HG03442 (cell line): ENCODE results near the gene ABHD6.
"Not testable (repeated sequence)": the region's sequence is repeated elsewhere in the genome, so short reads cannot be mapped to it uniquely, and the experiment has no call there.

Experiments used
- ATAC-seq: cut with Tn5 transposase; IDR thresholded peaks from one replicate; pipeline ENCODE4 v1.9.1; 2021; ENCODE audit warnings: mild to moderate bottlenecking, moderate library complexity; ENCODE audit not compliant: unreplicated experiment

ABHD6 gene

DNA sequence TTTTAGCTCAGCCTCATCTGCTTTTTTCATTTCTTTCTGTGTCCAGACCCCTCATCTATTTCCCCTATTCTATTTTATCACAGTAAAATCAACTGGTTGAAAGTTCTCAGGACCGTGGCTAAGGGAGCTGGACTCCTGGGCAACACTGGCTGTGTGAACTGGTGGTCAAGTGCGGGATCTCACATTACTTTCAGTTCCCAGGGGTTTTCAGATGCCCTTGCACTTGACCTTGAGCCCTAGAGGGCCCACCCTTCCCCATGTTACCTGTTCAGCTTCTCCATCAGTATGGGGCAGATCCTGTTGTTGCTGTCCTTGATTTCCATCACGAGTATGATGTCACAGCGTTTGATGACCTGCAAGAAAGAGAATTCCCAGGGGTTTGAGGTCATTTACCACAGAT is 29.6 kb upstream of the ABHD6 start:
- no peak for ATAC-seq

DNA sequence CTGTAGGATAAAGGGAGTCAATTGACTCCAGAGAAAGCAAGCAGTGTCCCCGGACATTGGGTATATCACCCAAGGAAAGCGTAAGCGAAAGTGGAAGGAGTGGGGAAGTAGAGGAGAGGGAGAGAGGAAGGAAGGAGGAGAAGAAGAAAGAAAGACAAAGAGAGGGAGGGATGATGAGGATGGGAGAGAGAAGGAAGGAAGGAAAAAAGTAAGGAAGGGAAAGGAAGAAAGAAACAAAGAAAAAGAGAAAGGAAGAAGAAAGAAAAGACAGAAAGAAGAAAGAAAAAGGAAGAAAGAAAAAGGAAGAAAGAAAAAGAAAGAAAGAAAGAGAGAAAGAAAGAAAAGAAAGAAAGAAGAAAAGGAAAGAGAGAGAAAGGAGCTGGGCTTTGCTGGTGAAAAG is 27.7 kb upstream of the ABHD6 start:
- ATAC-seq: no peak

DNA sequence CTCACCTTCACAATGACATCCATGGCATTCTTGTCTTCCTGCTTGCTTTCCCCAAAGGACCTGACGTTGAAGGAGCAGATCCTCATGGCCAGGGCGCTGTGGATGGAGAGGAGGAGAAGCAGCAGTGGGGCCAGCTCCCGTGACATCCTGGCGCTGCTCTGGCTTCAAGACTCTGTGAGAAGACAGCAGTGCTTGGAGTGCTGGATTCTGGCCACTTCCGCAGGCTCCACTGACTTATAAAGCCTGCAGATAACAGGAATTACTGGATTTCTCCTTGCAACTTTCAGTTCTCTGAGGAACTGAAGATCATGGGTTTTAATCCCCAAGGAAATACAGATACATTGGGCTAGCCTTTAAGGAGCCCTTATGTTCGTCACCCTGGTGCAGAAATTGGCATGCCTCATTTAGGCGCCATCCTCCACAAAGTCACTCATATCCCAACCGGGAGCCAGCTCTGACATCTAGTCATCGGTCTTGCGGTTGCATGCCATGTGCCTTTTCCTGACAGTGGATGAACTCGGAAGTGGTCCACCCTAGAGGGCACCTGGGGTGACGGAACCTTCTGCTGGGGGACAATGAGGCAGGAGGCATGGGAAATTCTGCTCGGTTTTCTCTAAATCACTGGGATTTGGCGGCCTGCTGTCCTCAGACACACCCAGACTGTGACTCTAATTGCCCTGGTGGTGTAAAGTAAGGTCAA is 26.7 kb upstream of the ABHD6 start, which contains the start of gene DNASE1L3:
TSS of gene DNASE1L3 (minus strand) at position 212 of the 700 bp plus-strand sequence. CDS start at position 146, 66 bp downstream.
- no peak for ATAC-seq

DNA sequence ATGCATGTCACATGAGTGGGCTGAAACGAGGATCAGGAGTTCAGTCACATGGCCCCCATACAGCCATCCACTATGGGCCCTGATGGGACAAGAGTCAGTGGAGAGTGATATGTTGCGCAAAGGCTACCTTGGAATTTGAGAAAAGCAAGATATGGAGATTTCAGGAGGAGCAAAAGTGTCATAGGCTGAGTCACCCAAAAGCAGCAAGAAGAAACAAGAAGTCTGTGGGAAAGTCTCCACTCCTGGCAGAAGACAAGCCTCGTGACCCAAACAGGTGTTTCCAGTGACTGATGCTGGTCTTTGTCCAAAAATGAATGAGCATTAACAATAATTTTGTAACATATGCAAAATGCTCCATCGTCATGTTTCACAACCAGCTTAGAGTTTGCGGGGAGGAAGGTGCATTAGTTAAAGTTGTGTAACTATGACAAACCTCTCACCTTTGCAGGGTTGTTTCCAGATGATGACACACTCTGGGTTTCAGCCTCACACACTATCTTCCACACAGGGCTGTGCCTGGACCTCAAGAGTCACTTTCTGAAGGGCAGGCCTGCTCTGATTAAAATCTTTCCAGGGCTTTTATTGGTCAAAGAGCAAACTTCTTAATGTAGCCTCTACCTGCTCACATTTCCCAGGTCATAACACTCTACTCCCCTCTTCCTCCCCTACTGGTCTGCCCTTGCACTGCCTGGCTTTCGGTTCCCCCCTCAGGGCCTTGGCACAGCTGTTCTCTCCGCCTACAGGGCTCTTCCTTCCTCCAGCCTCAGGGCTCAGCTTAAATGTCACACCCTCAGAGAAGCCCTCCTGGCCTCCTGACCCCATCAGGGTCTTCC is 22.9 kb upstream of the ABHD6 start:
- ATAC-seq: peak; percentile 71

DNA sequence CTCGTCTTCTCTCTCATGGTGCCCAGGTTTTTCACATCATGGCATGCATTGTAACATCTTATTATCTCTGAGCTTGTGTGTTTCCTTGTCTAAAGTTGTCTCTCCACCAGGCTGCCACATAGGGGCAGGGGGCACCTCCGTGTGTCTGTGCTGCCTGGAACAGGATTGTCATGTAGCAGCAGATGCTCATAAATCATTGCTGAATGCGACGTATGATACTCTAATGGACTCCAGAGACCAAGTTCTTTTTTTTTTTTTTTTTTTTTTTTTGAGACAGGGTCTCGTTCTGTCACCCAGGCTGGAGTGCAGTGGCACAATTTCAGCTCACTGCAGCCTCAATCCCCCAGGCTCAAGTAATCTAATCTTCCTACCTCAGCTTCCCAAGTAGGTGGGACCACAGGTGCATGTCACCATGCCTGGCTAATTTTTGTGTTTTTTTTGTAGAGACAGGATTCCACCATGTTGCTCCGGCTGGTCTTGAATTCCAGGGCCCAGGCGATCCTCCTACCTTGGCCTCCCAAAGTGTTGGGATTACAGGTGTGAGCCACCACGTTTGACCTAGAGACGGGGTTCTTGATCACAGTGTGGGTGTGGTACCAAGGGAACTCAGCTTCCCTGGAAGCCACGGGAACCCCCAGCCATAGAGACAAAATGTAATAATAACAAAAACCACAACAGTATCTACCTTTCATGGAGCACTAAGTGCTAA is 22.1 kb upstream of the ABHD6 start:
- peak; percentile 1 for ATAC-seq

DNA sequence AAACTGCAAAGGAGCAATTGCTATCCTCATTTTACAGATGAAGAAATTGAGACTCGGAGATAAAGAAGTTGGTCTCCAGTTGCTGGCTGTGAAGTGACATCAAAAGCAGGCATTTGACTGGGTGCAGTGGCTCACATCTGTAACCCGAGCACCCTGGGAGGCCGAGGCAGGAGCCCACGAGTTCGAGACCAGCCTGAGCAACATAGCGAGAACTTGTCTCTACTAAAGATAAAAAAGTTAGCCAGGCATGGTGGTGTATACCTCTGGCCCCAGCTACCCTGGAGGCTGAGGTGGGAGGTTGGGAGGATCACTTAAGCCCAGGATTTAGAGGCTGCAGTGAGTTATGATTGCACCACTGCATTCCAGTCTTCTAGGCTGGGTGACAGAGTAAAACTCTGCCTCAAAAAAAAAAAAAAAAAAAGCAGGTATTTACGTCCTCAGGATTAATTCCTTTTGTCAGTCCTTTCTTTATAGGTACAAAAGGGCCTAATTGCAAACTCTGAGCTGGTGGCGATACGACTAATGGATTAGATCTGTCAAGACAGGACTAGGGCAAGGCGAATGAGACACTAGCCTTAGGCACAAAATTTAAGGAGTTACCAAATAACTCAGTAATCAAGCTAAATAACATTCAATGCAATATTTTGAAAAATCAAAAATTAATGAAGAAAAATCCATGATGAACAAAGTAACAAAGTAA is 20.9 kb upstream of the ABHD6 start:
- ATAC-seq: no peak

DNA sequence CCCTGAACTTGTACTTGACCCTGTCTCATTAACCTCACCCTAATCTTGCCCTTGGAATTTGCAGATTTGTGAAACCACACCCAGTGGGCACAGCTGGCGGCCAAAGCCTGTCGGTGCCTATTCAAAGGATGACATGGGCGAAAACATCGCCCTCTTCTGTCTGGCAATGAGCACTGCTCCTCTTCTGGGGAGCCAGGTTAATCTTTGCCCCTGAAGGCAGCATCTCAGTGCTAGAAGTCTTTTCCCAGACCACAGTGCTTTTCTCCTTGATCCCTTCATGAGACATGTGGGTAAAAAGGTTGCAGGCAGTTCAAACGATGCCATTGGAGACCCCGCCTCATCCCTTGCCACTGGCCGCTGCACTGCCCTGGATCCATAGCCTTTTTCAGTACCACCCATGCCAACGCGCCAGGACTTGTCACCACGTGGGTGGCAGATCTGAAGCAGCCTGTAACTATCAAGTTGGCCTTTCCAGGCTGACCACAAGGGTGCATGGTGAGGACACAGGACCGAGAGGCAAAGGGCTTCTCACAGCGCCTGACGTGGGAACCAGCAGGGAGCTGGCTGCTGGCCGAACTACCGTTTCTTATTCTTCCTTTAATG is 20.3 kb upstream of the ABHD6 start:
- peak; percentile 33 for ATAC-seq

DNA sequence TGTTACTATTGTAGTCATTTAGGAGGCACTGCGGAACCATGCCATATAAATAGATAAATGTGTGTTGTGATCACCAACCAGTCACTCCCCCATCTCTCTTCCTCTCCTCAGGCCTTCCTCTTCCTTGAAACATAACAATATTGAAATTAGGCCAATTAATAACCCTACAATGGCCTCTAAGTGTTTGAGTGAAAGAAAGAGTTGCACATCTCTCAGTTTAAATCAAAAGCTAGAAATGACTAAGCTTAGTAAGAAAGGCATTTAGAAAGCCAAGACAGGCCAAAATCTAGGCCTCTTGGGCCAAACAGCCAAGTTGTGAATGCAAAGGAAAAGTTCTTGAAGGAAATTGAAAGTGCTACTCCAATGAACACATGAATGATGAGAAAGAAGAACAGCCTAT is 18.7 kb upstream of the ABHD6 start:
- no peak for ATAC-seq

DNA sequence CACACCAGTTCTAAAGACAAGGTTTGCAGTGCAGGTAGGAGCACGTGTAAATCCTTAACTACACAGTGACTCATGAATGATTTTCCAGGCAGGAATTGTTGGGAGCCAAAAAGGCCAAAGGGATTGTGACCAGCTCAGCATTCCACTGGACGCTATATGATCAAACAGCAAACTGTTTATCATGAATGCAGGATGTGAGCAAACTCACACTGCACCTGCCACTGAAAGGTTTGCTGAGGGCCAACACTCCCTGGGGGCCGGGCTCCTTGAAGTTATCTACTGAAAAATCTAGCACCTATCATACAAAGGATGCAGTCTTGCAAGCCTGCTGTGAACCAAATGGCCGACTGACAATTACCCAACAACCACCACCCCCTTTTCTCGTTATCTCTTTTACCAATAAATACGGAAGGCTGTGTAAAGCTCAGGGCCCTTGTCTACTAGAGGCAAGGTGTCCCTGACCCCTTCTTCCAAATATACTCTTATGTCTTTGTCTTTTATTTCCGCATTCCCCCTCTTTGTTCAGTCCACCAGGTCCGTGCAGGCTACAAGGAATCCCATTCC is 15.3 kb upstream of the ABHD6 start:
- no peak for ATAC-seq

DNA sequence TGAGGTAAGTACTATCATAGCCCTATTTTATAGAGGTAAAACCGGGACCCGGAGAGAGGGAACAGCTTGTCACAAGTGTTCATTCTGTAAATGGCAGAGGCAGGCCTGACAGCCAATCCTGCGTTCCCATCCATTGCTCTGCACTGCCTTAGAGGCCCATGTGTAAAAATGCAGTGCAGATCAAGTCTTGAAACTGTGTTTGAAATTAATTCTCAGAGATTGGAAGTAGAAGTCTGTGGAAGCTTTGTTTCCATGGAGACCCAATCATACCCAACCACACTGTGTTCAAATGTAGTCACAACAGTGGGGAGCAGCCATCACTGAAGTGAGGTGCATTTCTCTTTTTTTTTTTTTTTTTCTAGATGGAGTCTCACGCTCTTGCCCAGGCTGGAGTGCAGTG is 13.7 kb upstream of the ABHD6 start:
- ATAC-seq: no peak

DNA sequence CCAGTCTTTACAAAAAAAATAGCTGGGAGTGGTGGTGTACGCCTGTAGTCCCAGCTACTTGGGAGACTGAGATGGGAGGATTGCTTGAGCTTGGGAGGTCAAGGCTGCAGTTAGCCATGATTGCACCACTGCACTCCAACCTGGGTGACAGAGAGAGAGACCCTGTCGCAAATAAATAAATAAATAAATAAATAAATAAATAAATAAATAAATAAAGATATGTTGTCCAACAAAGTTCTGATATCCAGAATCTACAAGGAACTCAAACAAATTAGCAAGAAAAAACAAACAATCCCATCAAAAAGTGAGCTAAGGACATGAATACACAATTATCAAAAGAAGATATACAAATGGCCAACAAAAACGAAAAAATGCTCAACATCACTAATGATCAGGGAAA is 9.7 kb upstream of the ABHD6 start:
- not testable (repeated sequence) for ATAC-seq

DNA sequence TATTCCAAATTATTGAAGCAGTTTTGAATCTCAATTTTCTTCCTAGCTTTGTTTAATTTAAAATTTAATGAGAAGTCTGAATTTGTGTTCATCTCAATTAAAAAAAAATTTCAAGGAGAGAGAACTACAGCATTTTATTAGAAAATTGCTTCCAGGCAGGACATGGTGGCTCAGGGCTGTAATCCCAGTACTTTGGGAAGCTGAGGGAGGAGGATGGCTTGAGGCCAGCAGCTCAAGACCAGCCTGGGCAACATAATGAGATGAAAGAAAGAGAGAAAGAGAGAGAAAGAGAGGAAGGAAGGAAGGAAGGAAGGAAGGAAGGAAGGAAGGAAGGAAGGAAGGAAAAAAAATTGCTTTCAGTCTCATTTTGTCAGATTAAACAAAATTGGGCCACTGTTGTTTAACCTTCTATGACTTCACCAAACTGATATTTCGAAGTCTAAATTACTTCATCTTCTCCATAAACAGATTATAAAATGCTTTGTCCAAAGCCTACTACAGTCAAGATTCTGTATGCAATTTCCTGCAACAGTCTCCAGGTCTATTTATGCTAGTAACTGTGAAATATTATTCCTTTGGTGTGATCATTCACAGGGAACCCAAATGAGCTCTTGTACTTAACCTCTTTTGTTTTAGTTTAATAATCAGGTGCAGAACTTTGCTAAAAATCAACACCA is 6.6 kb upstream of the ABHD6 start:
- ATAC-seq: no peak

DNA sequence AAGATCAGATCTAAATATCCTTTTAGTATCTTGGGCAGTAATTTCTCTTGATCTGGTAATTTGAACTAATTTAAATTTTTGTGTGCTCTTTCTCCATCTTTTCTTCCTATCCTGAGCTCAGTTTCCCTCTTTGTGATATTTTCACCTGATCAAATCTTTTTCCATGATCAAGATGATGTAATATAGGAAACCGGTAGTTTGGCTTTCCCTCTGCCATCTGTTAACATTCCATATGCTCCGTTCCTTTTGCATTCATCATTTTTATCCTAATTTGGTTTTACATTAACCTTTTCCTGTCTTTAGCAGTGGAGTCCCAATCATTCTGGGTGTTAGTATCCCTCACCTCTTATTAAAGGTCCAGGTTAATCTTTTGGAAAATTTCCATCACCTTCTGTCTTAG is 5.9 kb upstream of the ABHD6 start:
- no peak for ATAC-seq

DNA sequence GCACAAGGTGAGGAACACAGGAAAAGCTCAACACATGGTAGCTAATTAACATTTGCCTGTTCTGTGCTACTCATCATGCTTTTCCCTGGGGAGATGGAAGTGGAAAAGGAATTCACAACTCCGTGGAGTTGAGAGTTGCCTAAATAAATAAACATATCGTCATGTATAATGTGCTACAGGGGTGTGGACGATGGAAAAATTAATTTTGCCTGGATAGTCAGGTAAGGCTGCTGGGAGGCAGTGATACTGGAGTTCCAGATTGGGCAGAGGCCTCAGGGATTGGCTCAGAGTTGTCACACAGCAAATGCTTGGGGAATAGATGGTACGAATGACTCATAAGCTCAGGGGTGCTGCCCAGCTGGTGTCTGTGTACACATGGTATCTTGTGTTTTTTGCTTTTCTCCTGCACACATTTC is 3.1 kb upstream of the ABHD6 start:
- peak; percentile 20 for ATAC-seq

DNA sequence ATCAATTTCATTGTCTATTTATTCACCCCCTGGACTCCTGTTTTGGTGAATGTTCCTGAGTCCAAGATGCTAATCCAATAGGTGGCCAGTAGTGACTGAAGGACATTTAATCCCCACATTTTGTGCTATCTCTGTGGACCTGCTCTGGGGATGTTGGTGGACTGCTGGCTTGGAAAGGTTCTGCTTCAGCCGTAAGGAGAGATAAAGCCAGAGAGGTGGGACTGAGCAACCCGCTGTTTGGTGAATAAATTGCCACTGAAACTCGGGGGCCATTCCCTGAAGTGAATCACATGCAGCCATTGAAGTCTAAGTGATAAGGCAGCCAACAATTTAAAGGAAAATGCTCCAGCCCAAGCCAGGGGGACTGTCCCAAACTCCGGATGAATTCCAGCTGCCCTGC is 1.6 kb upstream of the ABHD6 start:
- ATAC-seq: no peak

DNA sequence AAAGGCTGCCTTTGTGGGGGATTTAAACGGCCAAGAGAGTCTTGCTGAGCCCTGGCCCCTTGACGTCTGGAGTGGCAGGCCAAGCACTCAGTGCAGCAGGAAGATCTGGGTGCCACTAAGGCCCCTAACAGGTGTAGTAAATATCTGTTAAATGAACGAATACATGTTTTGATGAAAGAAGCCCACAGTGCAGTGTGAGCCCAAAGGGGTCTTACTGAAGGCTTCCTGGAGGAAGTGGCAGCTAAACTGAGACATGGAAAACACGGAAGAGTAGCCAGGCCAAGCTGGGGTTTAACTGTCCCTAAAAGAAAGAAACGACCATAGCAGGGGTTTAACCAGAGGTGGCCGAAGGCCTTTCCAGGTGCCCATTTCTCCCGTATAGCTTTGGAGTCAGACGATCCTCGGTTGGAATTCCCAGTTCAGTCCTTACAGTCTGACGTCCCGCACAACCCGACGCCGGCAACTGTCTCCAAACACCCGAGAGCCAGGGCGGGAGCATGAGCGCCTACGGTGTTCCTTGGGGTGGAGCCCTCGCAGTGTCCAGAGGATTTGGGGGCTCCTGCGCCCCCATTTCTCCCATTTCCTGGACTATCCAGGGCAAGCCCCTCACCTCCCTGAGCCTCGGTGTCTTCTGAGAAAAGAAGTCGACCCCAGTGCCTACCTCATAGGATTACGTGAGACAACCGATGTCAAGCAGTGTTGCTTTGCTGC is 910 bp upstream of the ABHD6 start:
- ATAC-seq: no peak

DNA sequence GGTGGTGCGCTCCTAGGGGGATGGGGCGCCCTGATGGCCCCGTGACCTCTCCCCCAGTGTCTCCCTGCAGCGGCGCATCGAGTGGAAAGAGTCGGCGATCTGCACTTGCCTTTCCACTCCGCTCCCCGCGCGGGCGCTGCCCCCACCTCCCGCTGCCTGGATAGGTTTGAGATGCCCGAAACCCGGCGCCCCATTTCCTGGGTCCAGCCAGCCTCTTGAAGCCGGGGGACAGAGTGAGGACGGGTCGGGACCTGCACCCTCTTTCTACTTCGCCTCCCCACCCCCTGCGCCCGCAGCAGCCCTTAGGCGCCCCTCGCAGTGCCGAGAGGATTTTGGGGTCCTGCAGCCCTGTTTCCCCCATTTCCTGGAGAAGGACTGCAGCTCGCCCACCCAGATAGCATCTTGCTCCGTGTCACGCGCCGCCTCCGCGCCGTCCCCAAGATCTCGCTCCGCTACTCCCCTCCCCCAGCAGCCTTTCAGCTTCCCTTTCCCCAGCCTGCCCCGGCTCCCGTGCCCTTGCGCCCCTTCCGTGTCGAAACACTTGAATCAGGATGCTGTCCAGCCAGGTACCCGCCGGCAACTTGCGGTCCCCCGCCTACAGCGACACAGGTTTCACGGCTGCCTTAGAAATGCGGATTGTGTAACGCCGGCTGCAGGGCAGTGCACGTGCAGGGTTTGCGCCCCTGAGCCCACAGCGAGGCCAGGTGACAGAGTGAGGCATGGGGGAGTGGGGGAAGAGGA is 519 bp downstream of the ABHD6 start:
- peak; percentile 26 for ATAC-seq

DNA sequence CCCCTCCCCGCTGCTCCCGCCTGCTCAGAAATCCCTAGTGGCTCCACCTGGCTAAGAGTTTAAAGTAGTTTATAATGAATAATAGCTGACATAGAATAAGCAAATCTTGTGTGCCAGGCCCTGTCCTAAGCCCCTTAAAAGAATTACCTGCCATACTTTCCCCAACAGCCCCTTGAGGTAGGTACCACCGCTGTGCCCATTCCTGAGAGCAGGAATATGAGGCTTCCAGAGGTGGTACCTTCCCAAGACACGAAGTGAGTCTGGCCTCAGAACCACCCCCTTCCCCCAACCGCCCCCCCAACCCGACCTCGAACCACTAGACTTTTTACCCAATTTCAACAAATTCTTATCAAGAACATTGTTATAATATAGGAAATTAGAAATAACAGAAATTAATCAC is 1.2 kb downstream of the ABHD6 start:
- ATAC-seq: no peak
